GM19467 (cell line): ENCODE data around the gene RASL11B.

Experiments
- ATAC-seq: cut with Tn5 transposase; IDR thresholded peaks from one replicate; pipeline ENCODE4 v1.9.1; 2021; ENCODE audit warnings: mild to moderate bottlenecking, moderate library complexity; ENCODE audit not compliant: unreplicated experiment

Gene RASL11B

DNA sequence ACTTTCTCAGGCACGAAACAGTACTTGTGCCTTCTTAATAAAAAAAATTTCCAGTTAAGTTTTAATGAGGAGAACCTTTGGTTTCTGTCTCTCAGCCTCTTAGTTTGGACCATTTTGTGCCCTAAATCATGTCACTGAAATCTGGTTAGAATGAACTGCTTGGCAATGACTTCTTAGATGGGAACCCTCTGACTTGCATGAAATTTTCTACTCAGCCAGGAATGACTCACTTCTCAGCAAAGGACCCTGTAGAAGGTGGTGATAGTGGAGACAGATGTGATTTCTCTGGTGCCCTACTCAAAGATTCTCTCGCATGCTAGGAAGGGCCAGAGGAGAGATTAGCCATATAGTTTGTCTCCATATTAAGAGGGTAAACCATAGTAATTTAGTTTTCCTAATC is 50.5 kb downstream of the RASL11B start:
- ATAC-seq: no peak

DNA sequence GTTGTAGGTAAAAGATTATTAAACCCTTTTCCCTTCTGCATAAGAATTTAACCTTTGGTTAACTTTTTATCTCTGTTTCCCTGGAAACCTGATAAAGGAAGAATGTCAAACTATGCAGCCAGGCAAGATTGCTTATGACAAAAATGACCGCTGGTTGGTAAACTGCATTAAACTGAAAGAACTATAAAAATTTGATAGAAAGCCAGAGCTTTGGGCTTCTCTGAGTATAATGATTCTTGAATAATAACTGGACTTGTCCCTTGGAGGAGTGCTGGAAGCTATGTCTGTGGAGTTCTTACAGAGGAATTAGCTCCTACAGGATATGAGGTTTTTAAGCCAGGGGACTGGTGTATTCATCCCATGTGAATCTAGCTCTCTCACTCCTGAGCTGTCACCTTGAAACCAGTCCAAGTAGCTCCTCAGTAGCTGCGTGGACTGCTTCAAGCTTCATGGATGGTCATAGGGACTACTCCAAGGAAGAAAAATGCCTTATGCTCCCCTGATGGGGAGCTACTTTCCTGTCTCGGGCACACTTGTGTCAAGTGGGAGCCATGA is 52.0 kb downstream of the RASL11B start:
- no peak for ATAC-seq

DNA sequence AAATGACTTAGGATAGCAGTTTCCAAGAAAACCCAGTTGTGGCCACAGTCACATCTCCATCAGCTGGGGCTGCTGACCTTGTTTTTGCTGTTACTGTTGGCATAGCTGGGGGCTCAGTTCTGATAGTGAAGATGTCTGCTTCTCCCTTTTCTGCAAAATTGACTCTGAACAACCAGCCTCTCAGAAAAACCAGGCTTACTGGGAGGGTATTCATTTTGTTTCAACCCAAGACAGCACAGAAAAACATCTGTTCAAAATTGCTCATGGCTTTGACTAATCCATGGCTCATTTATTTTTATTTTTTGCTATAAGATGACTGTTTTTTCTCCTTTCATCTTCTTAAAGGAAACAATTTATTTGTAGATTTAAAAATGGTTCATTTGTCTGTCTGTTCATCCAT is 53.1 kb downstream of the RASL11B start:
- no peak for ATAC-seq

DNA sequence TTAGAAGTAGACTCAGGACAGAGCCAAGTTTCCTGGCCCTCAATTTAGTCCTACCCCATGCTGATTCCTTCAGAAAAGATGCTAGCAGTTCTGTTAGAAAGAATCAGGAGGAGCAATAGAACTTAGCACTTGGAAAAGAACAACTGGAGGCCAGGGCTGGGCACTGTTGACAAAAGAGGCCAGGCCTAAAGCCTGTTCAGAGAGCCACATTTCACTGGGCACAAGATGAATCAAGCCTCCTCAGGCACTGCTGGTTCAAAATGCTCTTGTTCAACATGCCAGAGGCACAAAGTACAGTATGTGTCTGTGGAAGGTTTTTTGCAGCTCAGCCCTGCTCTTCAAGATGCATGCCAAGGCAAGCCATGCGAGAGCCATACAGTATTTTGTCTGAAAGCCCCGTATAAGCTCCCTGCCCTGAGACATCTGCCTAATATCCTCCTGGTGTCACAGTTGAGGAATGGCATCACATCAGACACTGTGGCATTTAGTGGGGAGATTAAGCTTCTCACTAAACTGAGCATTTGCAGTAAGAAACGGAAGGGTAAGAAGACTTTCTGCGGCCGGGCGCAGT is 53.7 kb downstream of the RASL11B start:
- ATAC-seq: no peak
